GM12891 (cell line): ENCODE results near the gene SPC24.

Source experiments
- POLR2A ChIP-seq: IDR thresholded peaks from 2 replicates; pipeline ENCODE4 v1.6.1; 2011; ENCODE audit warnings: low read depth, low read length, control low read depth
- POLR2AphosphoS5 ChIP-seq: IDR thresholded peaks from 2 replicates; pipeline ENCODE4 v1.6.1; 2011; ENCODE audit warnings: low read depth, low read length, control low read depth
- POU2F2 ChIP-seq: IDR thresholded peaks from 2 replicates; pipeline ENCODE4 v1.6.1; 2011; ENCODE audit warnings: low read depth, mild to moderate bottlenecking, control low read depth, low read length, moderate library complexity
- SPI1 ChIP-seq: IDR thresholded peaks from 2 replicates; pipeline ENCODE4 v1.6.1; 2011; ENCODE audit warnings: low read depth, low read length, control low read depth
- TAF1 ChIP-seq: IDR thresholded peaks from 2 replicates; pipeline ENCODE4 v1.6.1; 2011; ENCODE audit warnings: low read depth, low read length, control low read depth

DNA sequence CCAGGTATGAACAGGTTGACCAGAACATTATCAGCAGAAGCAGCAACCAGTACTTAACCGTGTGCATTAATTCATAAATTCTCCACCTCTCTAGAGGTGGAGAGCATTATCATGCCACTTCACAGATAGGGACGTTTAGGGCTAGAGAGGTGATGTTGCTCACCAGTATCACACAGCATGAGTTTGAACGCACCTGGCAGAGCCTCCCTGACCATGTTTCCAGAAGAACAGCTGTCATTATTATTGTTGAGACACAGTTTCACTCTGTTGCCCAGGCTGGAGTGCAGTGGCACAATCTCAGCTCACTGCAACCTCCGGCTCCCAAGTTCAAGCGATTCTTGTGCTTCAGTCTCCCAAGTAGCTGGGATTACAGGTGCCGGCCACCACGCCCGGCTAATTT, 34.9 kb upstream of the SPC24 start:
- TF ChIP-seq POLR2AphosphoS5 (no peak), SPI1 (no peak), POLR2A (no peak), POU2F2 (no peak), TAF1 (no peak)
